Natural killer cell (primary cell): Measurements from ENCODE around the gene MYL7. TPM values are rescaled to one million over a fixed set of nuclear protein-coding genes. Genes with fewer than 3 reads are reported as not detected.

Experiments
- ATAC-seq, 3 donors: fragments of 150-1000 bp in 2 of 3; fragments of 200-7000 bp in 1 of 3; cut with Tn5 transposase; 1 replicate in 1 of 3; 2 replicates in 2 of 3; pipeline ENCODE4 v1.10.0; 2021; ENCODE audit warnings: mild to moderate bottlenecking in 2 of 3, moderate library complexity in 2 of 3
- DNase-seq, 2 donors: peaks; one replicate each; pipeline versions ENCODE4 v3.0.0 to v3.0.0-alpha.2; 2013 to 2021; ENCODE audit warnings: mixed read lengths in 1 of 2
- H3K27ac ChIP-seq: one replicate; pipeline ENCODE4 v1.5.1; 2013; ENCODE audit warnings: mild to moderate bottlenecking, low read length
- H3K27me3 ChIP-seq: one replicate; pipeline ENCODE4 v1.6.1; 2013; ENCODE audit warnings: low read length; ENCODE audit not compliant: control insufficient read depth, insufficient read depth
- H3K36me3 ChIP-seq: one replicate; pipeline ENCODE4 v1.6.1; 2013; ENCODE audit warnings: low read length; ENCODE audit not compliant: control insufficient read depth, insufficient read depth
- H3K4me1 ChIP-seq: one replicate; pipeline ENCODE4 v1.6.1; 2013; ENCODE audit warnings: low read length; ENCODE audit not compliant: control insufficient read depth, insufficient read depth
- H3K4me3 ChIP-seq: one replicate; pipeline ENCODE4 v1.5.1; 2013; ENCODE audit warnings: low read length
- H3K9me3 ChIP-seq: one replicate; pipeline ENCODE4 v1.6.1; 2013; ENCODE audit warnings: low read length; ENCODE audit not compliant: control insufficient read depth, insufficient read depth
- H3K27ac Mint-ChIP-seq, 2 donors: one replicate each; pipeline ENCODE4 v1.8.0; 2022; ENCODE audit warnings: mild to moderate bottlenecking in 2 of 2, mixed read lengths in 2 of 2, moderate library complexity in 1 of 2
- H3K27me3 Mint-ChIP-seq, 2 donors: one replicate each; pipeline ENCODE4 v1.8.0; 2022; ENCODE audit warnings: low read depth in 2 of 2, mixed read lengths in 2 of 2
- H3K36me3 Mint-ChIP-seq: one replicate; pipeline ENCODE4 v1.8.0; 2022; ENCODE audit warnings: mixed read lengths
- H3K4me1 Mint-ChIP-seq, 2 donors: one replicate each; pipeline ENCODE4 v1.8.0; 2022; ENCODE audit warnings: mixed read lengths in 2 of 2
- H3K4me3 Mint-ChIP-seq: one replicate; pipeline ENCODE4 v1.8.0; 2022; ENCODE audit warnings: mild to moderate bottlenecking, moderate library complexity, mixed read lengths
- H3K9me3 Mint-ChIP-seq, 2 donors: one replicate each; pipeline ENCODE4 v1.8.0; 2022; ENCODE audit warnings: mixed read lengths in 2 of 2
- WGBS: methylation state at CpG from one replicate; pipeline ENCODE4 v1.1.7; 2013; ENCODE audit warnings: missing lambda C conversion rate; ENCODE audit not compliant: insufficient coverage; 5-methylcytosine and 5-hydroxymethylcytosine counted together
- intact Hi-C: fragments of 100-400 bp; cut with micrococcal nuclease; formaldehyde crosslinking; loops from one replicate; pipeline ENCODE4 v1.14.2; 2022
- total RNA-seq, 4 donors: library from RNA; stranded (reverse); fragments of 120-200 nt in 1 of 4; gene quantifications; one replicate each; pipeline versions ENCODE4 v1.2.3 to v1.2.4, GENCODE V29; 2013 to 2022
- TF ChIP-seq, protein P1 (sequence below): fragments of 200-600 bp; IDR thresholded peaks from one replicate; pipeline ENCODE4 v1.8.0; 2022; ENCODE audit warnings: antibody characterized with exemption

MYL7 gene
- total RNA-seq, 3 donors from 2014 or later (not counting 1 experiment from before 2014, with no cell fraction given), result not detected

DNA sequence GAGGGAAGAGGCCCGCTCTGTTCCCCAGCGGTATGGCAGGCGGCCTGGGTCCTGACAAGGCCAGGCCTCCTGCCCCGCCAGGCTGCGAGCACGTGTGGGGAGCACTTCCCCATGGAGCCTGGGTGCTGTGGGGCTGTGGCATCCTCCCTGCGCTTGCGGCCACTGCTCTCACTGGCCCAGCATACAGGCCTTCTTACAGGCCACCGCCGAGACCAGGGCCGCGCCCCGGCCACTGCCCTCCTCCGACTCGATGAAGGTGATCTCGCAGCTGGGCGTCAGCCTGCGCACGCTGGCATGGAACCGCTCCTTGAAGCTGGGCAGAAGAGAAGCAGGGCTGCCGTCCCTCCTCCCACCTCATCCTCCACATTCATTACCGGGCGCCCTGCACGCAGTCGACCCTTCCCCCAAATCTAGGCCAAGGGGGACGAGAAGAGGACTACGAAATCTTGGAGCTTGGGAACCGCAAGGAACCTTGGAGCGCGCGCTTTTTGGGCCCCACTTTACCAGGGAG lies 3.9 kb upstream of the MYL7 start:
- 65% methylated on average over 31 of the region's 31 CpGs for WGBS
- peaks cover 16% of the 10 kb centered on the region for H3K4me1 ChIP-seq
- no peaks in the 10 kb centered on the region for H3K9me3 ChIP-seq
- intact Hi-C loops, result no loop called here
- peaks cover 11% of the 10 kb centered on the region for H3K27me3 ChIP-seq
- no peak overlapping the region for H3K27ac ChIP-seq
- Mint-ChIP-seq H3K27ac (no peak overlapping the region), H3K27me3 (peaks cover 0 to 6% of the 10 kb centered on the region in 2 donors), H3K36me3 (no peaks in the 10 kb centered on the region), H3K4me1 (peaks cover 0 to 6% of the 10 kb centered on the region in 2 donors), H3K9me3 (no peaks in the 10 kb centered on the region), H3K4me3 (peak overlapping the region; percentile 65)
- no peak overlapping the region for H3K4me3 ChIP-seq
- no peak for DNase-seq
- TF ChIP-seq, protein P1, sequence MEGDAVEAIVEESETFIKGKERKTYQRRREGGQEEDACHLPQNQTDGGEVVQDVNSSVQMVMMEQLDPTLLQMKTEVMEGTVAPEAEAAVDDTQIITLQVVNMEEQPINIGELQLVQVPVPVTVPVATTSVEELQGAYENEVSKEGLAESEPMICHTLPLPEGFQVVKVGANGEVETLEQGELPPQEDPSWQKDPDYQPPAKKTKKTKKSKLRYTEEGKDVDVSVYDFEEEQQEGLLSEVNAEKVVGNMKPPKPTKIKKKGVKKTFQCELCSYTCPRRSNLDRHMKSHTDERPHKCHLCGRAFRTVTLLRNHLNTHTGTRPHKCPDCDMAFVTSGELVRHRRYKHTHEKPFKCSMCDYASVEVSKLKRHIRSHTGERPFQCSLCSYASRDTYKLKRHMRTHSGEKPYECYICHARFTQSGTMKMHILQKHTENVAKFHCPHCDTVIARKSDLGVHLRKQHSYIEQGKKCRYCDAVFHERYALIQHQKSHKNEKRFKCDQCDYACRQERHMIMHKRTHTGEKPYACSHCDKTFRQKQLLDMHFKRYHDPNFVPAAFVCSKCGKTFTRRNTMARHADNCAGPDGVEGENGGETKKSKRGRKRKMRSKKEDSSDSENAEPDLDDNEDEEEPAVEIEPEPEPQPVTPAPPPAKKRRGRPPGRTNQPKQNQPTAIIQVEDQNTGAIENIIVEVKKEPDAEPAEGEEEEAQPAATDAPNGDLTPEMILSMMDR, result no peak
- H3K36me3 ChIP-seq, result no peaks in the 10 kb centered on the region
- ATAC-seq, result no peak

DNA sequence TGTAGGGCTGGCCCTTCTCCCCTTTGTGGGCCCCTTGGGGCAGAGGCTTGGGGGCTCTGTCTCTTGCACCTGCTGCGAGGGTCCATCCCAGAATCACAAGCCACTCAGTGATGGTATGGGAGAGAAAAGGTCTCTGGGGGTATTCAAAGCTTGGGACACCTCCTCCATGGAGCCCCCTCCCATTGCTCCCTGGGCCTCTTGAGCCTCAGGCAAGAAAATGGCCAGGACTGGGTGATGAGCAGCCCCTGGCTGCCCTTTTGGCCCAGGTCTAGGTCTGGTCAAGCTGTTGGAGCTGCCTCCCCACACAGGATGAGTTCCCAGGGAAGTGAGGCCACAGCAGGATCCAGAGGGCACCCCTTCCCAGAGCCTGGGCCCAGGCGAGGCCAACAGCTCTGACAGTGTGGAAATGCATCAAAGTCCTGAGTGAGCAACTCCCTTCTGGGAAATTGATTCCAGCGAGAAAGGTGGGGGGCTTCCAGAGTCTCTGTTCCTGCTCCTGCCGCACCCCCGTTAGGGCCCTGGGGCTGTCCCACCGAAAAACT lies 3.4 kb upstream of the MYL7 start:
- H3K27me3 ChIP-seq, result peaks cover 11% of the 10 kb centered on the region
- Mint-ChIP-seq H3K27ac (no peak overlapping the region), H3K4me3 (no peak overlapping the region), H3K27me3 (peaks cover 0 to 6% of the 10 kb centered on the region in 2 donors), H3K36me3 (no peaks in the 10 kb centered on the region), H3K4me1 (peaks cover 0 to 6% of the 10 kb centered on the region in 2 donors), H3K9me3 (no peaks in the 10 kb centered on the region)
- no peaks in the 10 kb centered on the region for H3K9me3 ChIP-seq
- H3K27ac ChIP-seq, result no peak overlapping the region
- peaks cover 16% of the 10 kb centered on the region for H3K4me1 ChIP-seq
- intact Hi-C loops, result no loop called here
- no peak overlapping the region for H3K4me3 ChIP-seq
- DNase-seq (no peak), ATAC-seq (no peak)
- TF ChIP-seq, protein P1, result no peak
- no peaks in the 10 kb centered on the region for H3K36me3 ChIP-seq
- 75% methylated on average over 5 of the region's 6 CpGs for WGBS

DNA sequence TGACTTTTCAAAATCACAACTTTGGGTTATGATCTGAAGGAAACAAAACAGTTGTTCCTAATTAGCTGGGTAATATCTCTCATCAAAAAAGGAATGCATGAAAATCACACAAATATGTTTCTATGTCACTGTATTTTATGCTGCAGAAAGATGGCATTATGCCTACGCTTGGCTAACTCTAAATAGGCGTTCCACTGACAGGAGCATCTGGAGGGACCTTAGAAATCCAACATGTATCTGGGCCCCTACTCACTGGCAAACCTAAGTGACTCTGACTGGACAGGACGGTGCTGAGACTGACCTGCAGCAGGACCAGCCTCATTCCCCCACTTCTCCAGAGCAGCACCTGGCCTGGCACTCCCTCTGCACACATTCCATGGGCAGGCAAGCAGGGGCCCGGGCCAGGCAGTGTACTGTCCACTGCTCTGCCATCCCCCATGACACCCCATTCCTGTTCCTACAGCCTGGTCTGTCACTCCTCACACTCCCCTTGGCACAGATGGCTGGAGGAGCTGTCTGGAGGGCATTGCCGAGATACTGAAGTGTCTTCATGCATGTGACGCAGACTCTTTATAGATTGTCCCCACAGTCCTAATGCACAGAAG lies 2.6 kb upstream of the MYL7 start:
- Histone ChIP-seq H3K27ac (no peak overlapping the region), H3K36me3 (no peaks in the 10 kb centered on the region), H3K4me1 (peaks cover 16% of the 10 kb centered on the region), H3K4me3 (no peak overlapping the region), H3K27me3 (peaks cover 11% of the 10 kb centered on the region), H3K9me3 (no peaks in the 10 kb centered on the region)
- H3K36me3 Mint-ChIP-seq, result no peaks in the 10 kb centered on the region
- no peak overlapping the region for H3K27ac Mint-ChIP-seq
- DNase-seq, result no peak
- ATAC-seq, result no peak
- intact Hi-C loops, result no loop called here
- peak overlapping the region; percentile 31 for H3K4me3 Mint-ChIP-seq
- WGBS, result 88% methylated on average over 6 of the region's 6 CpGs
- H3K9me3 Mint-ChIP-seq, result no peaks in the 10 kb centered on the region
- TF ChIP-seq, protein P1, result no peak
- H3K4me1 Mint-ChIP-seq, result peaks cover 0 to 6% of the 10 kb centered on the region in 2 donors
- peaks cover 0 to 6% of the 10 kb centered on the region in 2 donors for H3K27me3 Mint-ChIP-seq
